Stomach (tissue), 19 donors: ENCODE data around the gene PPP2R3C. TPM values are rescaled to one million over a fixed set of nuclear protein-coding genes. Genes with fewer than 3 reads are reported as not detected.

Experiments
- DNase-seq, 2 donors: peaks; one replicate each; pipeline versions ENCODE4 v3.0.0 to v3.0.0-alpha.2; 2013 to 2019
- H3K27ac ChIP-seq, 5 donors: fragments of 200-600 bp in 4 of 5; sonication (generic) in 4 of 5; one replicate each; pipeline ENCODE4 v1.5.1; 2013 to 2019; ENCODE audit warnings: mild to moderate bottlenecking in 1 of 5, moderate library complexity in 1 of 5
- H3K27me3 ChIP-seq, 3 donors: fragments of 200-600 bp; sonication (generic); one replicate each; pipeline ENCODE4 v1.5.1; 2017 to 2019; ENCODE audit warnings: mixed run types in 1 of 3
- H3K36me3 ChIP-seq, 4 donors: fragments of 200-600 bp; sonication (generic); 1 replicate in 3 of 4; 2 replicates in 1 of 4; pipeline ENCODE4 v1.5.1; 2016 to 2019
- H3K4me1 ChIP-seq, 4 donors: fragments of 200-600 bp; sonication (generic); one replicate each; pipeline ENCODE4 v1.5.1; 2016 to 2019
- H3K4me3 ChIP-seq, 4 donors: fragments of 200-600 bp; sonication (generic) in 3 of 4; one replicate each; pipeline ENCODE4 v1.5.1; 2016 to 2019; ENCODE audit warnings: mild to moderate bottlenecking in 1 of 4
- H3K9me3 ChIP-seq, 4 donors: fragments of 200-600 bp; sonication (generic); one replicate each; pipeline ENCODE4 v1.5.1; 2016 to 2019
- EP300 ChIP-seq: sonication (generic); formaldehyde crosslinking; IDR thresholded peaks from one replicate; pipeline ENCODE4 v1.6.1; 2017; ENCODE audit warnings: antibody characterized with exemption
- POLR2A ChIP-seq, 4 donors: fragments of 450-650 bp; IDR thresholded peaks; one replicate each; pipeline ENCODE4 v1.6.1; 2016; ENCODE audit warnings: antibody characterized with exemption in 4 of 4, control low read depth in 2 of 4, mild to moderate bottlenecking in 1 of 4, moderate library complexity in 1 of 4
- POLR2AphosphoS5 ChIP-seq, 3 donors: sonication (generic); formaldehyde crosslinking; IDR thresholded peaks; one replicate each; pipeline ENCODE4 v1.6.1; 2016; ENCODE audit warnings: antibody characterized with exemption in 3 of 3
- WGBS, 5 donors: extraction: QIAGEN DNeasy Blood & Tissue Kit in 3 of 5; methylation state at CpG; one replicate each; pipeline versions ENCODE4 v1.1.5 to v1.1.7; 2013 to 2018; 5-methylcytosine and 5-hydroxymethylcytosine counted together
- intact Hi-C: fragments of 100-400 bp; cut with DNase I; formaldehyde crosslinking; loops from one replicate; pipeline ENCODE4 v1.15.1; 2023; ENCODE audit warnings: low total_unique reads
- long read RNA-seq, 10 donors: transcript quantifications; one replicate each; lab custom pipeline, GENCODE V29; 2026
- polyA plus RNA-seq, 3 donors: library from polyadenylated mRNA; stranded (reverse); fragments of 200-250 nt; gene quantifications; one replicate each; pipeline ENCODE4 v1.2.3, GENCODE V29; 2013
- total RNA-seq, 5 donors: library from RNA; depleted of rRNA; stranded (reverse); fragments of >200 nt; gene quantifications; one replicate each; pipeline versions ENCODE4 v1.1.0 to v1.2.3, GENCODE V29; 2014 to 2016
- TF ChIP-seq, protein P1 (sequence below), 7 experiments: fragments of 450-650 bp in 4 of 7; fragments of 200-600 bp in 3 of 7; sonication (generic) in 3 of 7; IDR thresholded peaks; one replicate each; pipeline ENCODE4 v1.5.1; 2016 to 2019; ENCODE audit warnings: antibody characterized with exemption in 7 of 7, control low read depth in 2 of 7, mild to moderate bottlenecking in 1 of 7
- donor health status: healthy with polysubstance abuse.
- donor health status: Bipolar disorder and iron deficiency.
- donor health status: healthy.

PPP2R3C gene
- total RNA-seq (10 to 100 TPM; 15.6 to 53.7 (median 21.0) TPM), polyA plus RNA-seq (10 to 100 TPM; 24.2 to 47.4 (median 25.1) TPM)
- long read RNA-seq, donor 1, partial matches to known transcripts: 0 of 6 reads
- long read RNA-seq, donor 1, other reads (novel, unspliced or antisense): 0 of 6 reads
- long read RNA-seq, donor 2, partial matches to known transcripts: 0 of 1 reads
- long read RNA-seq, donor 2, other reads (novel, unspliced or antisense): 0 of 1 reads
- long read RNA-seq, donor 3, partial matches to known transcripts: 0 of 1 reads
- long read RNA-seq, donor 3, other reads (novel, unspliced or antisense): 0 of 1 reads
- long read RNA-seq, donor 4: 0 reads
- long read RNA-seq, donor 5, partial matches to known transcripts: 0 of 5 reads
- long read RNA-seq, donor 5, other reads (novel, unspliced or antisense): 0 of 5 reads
- long read RNA-seq, donor 6, transcript PPP2R3C-217 (12 exons, 1,846 nt): major isoform, 5 of 19 reads
- long read RNA-seq, donor 6, partial matches to known transcripts: 12 of 19 reads
- long read RNA-seq, donor 6, other reads (novel, unspliced or antisense): 0 of 19 reads
- long read RNA-seq, donor 7, partial matches to known transcripts: 0 of 5 reads
- long read RNA-seq, donor 7, other reads (novel, unspliced or antisense): 0 of 5 reads
- long read RNA-seq, donor 8, partial matches to known transcripts: 0 of 4 reads
- long read RNA-seq, donor 8, other reads (novel, unspliced or antisense): 0 of 4 reads
- long read RNA-seq, donor 9, partial matches to known transcripts: 0 of 2 reads
- long read RNA-seq, donor 9, other reads (novel, unspliced or antisense): 0 of 2 reads
- long read RNA-seq, donor 10, partial matches to known transcripts: 0 of 1 reads
- long read RNA-seq, donor 10, other reads (novel, unspliced or antisense): 0 of 1 reads

DNA sequence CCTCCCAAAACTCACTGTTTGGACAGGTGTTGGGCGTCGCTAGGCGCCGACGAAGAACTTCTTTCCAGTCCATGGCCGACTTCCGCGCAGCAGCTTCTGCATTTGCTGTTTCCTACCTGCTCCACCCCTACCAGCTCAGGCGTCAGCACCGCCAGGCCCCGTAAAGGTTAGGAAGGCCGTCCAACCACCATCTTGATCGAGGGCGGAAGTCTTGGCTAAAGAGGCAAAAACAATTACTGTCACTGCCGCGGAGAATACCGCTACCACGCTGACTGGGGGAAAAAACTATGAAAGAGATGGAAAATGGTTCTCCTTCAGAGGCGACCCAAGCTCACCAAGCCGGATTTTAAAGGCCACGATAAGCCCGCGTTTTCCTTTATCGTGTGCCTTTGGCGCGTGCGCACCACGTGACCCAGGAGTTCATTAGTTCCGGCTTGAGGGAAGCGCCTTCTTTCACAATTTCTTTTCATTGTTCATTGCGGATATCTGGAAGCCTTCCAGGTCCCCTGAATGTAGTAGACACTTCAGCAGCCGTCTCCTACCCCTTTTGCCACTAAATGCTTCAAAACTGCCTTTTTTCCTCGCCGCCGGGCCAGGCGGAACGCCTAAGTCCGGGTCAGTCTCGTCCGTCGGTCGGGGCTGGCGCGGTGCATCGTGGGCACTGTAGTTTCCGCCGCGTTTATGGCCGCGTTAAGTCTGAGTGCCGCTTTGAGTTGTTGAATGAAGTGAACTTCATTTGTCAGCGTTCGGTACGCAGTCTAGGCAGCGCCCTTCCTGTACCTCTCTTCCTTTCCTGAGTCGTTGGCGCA lies at the start of gene PPP2R3C, which contains the start of gene PRORP:
TSS of gene PPP2R3C (minus strand) at position 104 of the 809 bp plus-strand sequence. CDS start at position 73, 31 bp downstream.
TSS of gene PRORP (plus strand) at position 666 of the 809 bp plus-strand sequence. CDS start 694 bp downstream, outside the sequence.
- intact Hi-C loops: no loop called here
- H3K27ac ChIP-seq: peak within 1 kb of the TSS; percentile 94 to 98 (median 97)
- H3K9me3 ChIP-seq: no peaks in the 10 kb centered on the region
- H3K4me1 ChIP-seq: peaks cover 15 to 78% (median 36%) of the 10 kb centered on the region in 4 donors
- DNase-seq: peak; percentile 92 to 97
- peaks cover 0 to 8% (median 6%) of the 10 kb centered on the region in 4 donors for H3K36me3 ChIP-seq
- TF ChIP-seq POLR2AphosphoS5 (IDR thresholded peaks at IDR 0.05) (peak; percentile 57 to 93 (median 86)), POLR2A (IDR thresholded peaks at IDR 0.05) (peak in 1 of 4 donors; percentile 67), EP300 (no peak)
- TF ChIP-seq, protein P1, sequence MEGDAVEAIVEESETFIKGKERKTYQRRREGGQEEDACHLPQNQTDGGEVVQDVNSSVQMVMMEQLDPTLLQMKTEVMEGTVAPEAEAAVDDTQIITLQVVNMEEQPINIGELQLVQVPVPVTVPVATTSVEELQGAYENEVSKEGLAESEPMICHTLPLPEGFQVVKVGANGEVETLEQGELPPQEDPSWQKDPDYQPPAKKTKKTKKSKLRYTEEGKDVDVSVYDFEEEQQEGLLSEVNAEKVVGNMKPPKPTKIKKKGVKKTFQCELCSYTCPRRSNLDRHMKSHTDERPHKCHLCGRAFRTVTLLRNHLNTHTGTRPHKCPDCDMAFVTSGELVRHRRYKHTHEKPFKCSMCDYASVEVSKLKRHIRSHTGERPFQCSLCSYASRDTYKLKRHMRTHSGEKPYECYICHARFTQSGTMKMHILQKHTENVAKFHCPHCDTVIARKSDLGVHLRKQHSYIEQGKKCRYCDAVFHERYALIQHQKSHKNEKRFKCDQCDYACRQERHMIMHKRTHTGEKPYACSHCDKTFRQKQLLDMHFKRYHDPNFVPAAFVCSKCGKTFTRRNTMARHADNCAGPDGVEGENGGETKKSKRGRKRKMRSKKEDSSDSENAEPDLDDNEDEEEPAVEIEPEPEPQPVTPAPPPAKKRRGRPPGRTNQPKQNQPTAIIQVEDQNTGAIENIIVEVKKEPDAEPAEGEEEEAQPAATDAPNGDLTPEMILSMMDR (IDR thresholded peaks at IDR 0.05): no peak
- peak within 1 kb of the TSS; percentile 60 to 89 (median 74) for H3K4me3 ChIP-seq
- no peaks in the 10 kb centered on the region for H3K27me3 ChIP-seq
- 0 to 1% (median 0%) methylated on average over 38 to 57 of the region's 57 CpGs for WGBS, 5 donors

DNA sequence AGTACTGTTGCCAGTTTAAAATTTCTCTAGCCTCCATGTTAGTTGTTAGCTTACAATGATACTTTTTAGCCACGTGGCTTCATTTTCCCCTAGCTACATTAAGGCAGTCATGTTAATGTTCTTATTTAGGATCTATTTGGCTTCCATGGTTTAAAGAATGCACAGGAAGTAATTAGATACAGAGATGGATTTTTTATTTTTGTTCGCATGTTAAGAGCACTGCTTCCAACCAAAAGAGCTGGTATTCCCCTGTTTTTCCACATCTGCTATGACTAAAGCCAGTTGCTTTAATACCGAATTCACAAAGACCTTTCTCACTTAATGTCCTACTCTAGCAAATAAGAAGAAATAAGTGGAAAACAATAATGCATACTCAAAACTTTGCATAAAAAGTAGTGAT lies 45.7 kb upstream of the PPP2R3C start:
- intact Hi-C loops: no loop called here
- Histone ChIP-seq H3K4me3 (no peak overlapping the region), H3K27ac (no peak overlapping the region), H3K27me3 (no peaks in the 10 kb centered on the region), H3K4me1 (no peaks in the 10 kb centered on the region), H3K36me3 (peaks cover 0 to 36% (median 16%) of the 10 kb centered on the region in 4 donors), H3K9me3 (no peaks in the 10 kb centered on the region)
- no peak for DNase-seq
- TF ChIP-seq POLR2AphosphoS5 (IDR thresholded peaks at IDR 0.05) (no peak), POLR2A (IDR thresholded peaks at IDR 0.05) (no peak), EP300 (no peak)
- TF ChIP-seq, protein P1 (IDR thresholded peaks at IDR 0.05): no peak
- 79 to 96% (median 92%) methylated on average over 3 of the region's 3 CpGs for WGBS, 5 donors

DNA sequence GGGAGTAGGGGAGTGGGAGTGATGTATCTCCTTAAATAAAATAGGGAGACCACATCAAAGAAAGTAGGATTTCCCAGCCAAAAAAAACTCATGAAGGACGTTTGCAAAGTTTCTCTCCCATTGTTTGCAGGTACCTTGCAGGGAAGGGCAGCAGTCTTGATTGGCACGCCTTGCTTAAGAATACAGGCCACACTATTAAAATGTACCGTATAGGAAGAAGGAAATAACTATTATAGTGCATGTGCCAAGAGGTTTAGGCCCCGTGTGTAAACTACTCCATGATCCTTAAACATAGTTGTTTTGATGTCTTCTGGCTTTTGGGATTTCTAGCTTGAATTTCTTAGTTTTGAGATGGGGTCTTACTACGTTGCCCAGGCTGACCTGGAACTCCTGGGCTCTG lies 43.1 kb upstream of the PPP2R3C start:
- H3K4me3 ChIP-seq: no peak overlapping the region
- intact Hi-C loops: no loop called here
- H3K27ac ChIP-seq: no peak overlapping the region
- H3K4me1 ChIP-seq: peaks cover 0 to 4% (median 2%) of the 10 kb centered on the region in 4 donors
- DNase-seq: no peak
- 41 to 77% (median 56%) methylated on average over 5 of the region's 5 CpGs for WGBS, 5 donors
- no peaks in the 10 kb centered on the region for H3K9me3 ChIP-seq
- no peaks in the 10 kb centered on the region for H3K27me3 ChIP-seq
- TF ChIP-seq, protein P1 (IDR thresholded peaks at IDR 0.05): no peak
- TF ChIP-seq EP300 (no peak), POLR2A (IDR thresholded peaks at IDR 0.05) (no peak), POLR2AphosphoS5 (IDR thresholded peaks at IDR 0.05) (no peak)
- H3K36me3 ChIP-seq: peaks cover 0 to 31% (median 13%) of the 10 kb centered on the region in 4 donors
